Measurements from ENCODE around the gene TWSG1.
"Not testable (repeated sequence)": the region's sequence is repeated elsewhere in the genome, so short reads cannot be mapped to it uniquely, and the experiment has no call there.

The TWSG1 gene

DNA sequence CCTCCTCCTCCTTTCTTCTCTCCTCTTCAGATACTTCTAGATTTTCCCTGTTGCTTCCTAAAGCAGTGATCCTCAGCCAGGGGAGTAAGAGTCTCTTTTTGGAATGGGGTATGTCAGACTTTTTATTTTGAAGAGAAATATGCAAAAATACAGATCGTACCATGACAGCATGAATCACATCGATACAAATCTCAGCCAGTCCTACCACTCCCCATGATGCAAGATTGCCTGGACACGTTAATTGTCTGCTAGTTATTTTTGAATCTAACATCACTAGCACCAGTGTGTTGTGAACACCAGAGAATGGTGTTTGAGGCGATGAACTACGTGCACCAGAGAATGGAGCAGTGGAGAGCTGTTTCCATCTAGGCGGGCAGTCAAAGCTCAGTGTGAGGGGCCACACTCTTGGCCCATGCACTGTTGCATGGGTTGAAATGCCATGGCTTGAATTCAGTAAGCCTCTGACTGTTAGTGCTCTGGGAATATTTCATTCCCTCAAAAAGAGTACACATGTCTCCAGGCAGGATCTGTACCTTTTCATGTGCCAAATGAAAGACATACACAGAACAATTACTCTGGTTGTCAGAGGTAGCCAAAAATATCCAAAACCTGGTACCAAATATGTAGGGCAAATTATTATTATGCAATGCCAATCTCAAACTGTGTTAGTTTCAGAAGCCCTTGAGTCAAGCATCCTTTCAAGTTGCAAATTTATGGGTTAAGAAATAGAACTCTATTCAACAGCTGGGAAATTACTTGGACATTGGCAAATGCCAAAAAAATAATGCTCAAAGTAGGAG, 94.5 kb downstream of the TWSG1 start:
- no peak for DNase-seq

DNA sequence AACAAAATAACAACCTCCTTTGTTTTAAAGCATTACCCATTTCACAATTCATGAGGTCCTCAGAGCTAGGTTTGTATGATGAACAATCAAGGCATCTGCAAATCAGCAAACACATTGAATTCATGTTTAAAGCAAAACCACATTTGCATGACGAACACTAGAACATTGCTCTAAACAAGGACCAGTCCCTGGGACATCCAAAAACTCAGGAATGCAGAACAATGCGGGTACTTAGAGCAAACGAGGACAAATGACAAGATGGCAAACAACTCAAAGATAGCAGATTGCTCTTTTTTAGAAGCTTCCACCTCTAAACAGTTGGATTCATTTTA, 95.1 kb downstream of the TWSG1 start:
- DNase-seq = no peak

DNA sequence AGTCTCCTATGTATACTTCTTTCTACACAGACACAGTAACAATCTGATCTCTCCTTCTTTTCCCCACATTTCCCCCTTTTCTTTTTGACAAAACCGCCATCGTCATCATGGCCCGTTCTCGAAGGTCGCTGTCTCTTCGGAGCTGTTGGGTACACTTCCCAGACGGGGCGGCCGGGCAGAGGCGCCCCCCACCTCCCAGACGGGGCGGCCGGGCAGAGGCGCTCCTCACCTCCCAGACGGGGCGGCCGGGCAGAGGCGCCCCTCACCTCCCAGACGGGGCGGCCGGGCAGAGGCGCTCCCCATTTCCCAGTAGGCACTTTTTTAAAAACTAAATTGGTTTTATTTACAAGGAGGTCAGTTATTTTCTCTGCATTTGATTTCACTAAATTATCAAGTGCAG, 95.7 kb downstream of the TWSG1 start:
- not testable (repeated sequence) for DNase-seq

DNA sequence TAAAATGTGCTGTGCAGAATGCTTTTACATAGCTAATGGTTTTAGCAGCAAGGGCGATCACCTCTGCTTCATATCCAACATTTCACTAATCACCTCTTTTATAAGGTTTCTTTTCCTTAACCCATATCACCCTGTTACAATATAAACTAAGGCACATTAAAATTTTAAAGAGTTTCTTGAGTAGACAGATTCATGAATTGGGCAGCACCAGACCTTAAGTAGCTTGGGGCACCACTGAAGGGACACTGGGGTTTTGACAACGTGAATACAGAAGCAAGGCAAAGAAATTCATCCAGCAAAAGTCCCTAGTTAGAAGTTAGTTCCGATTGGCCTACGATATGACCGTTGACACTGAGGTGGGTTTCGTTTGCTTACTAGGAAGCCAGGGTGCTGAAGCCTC, 96.7 kb downstream of the TWSG1 start:
- DNase-seq = no peak

DNA sequence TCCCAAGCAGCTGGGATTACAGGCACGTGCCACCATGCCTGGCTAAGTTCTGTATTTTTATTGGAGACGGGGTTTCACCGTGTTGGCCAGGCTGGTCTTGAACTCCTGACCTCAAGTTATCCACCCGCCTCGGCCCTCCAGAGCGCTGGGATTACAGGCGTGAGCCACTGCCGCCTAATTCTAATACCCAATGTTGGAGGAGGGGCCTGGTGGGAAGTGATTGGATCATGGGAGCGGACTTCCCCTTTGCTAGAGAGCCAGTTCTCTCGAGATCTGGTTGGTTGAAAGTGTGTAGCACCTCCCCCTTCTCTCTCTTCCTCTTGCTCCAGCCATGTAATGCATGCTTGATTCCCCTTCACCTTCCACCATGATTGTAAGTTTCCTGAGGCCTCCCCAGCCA, 98.5 kb downstream of the TWSG1 start:
- not testable (repeated sequence) for DNase-seq

DNA sequence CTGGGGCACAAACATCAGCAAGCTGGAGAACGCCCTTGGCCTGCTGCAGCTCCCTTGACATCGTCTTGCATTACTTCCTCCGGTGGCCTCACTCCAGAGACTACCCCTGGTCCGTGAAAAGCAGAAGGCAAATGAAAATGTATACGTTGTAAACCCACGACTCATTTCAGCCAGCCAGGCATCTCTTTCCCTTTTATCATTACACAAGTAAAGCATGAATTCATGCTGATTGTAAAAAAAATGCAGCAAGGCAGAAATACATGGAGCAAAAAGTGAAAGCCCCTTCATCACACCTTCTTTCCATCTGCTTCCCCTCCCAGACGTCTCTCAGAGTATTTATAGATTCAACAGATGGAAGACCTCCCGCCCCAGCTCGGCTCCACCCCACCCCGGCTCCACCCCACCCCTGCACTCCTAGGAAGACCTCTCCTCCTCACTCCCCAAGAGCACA, 99.1 kb downstream of the TWSG1 start:
- DNase-seq = no peak

DNA sequence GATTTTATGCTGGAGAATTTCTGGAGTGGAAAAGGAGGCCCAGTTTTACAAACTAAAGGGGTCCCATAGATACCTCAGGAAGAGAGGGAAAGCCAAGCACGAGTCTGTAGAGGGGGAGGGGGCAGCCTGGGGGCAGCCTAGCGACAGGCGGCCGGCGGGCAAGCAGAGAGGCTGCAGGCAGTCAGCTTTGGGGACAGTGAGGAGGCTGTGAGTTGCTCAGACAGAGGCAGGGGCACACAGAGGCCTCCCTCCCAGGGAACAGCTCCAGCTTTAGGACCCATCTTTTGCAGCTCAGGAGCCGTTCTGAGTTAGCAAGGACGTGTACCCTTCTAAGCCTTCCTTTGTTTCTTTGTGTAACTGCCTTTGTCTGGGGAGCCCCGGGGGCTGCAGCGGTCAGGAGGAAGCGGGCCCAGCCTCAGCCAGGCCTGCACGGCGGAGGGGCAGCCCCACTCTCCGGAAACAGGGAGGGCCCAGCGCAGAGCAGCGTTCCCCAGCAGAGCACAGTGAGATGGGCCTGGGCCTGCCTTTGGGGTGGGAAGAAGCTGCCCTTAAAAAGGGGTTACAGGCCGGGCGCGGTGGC, 99.6 kb downstream of the TWSG1 start:
- DNase-seq = no peak

DNA sequence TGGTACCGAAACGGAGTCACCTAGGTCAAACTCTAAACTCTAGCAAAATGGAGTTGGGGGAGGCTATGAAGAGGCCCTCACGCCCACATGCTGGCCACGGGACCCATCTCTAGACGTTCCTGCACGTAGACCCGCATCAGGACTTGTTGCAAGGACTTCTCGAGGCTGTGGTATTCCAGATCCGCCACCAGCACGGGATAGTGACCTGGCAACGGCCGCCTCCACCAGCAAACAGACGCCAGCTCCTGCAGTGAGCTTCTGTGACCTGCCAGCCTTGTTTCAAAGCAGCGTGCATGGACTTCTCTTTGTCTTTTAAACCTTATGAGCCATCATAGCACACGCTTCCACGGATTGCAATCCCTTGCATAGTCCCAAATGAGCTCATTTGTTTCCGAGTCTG, 100.5 kb downstream of the TWSG1 start:
- DNase-seq = no peak

DNA sequence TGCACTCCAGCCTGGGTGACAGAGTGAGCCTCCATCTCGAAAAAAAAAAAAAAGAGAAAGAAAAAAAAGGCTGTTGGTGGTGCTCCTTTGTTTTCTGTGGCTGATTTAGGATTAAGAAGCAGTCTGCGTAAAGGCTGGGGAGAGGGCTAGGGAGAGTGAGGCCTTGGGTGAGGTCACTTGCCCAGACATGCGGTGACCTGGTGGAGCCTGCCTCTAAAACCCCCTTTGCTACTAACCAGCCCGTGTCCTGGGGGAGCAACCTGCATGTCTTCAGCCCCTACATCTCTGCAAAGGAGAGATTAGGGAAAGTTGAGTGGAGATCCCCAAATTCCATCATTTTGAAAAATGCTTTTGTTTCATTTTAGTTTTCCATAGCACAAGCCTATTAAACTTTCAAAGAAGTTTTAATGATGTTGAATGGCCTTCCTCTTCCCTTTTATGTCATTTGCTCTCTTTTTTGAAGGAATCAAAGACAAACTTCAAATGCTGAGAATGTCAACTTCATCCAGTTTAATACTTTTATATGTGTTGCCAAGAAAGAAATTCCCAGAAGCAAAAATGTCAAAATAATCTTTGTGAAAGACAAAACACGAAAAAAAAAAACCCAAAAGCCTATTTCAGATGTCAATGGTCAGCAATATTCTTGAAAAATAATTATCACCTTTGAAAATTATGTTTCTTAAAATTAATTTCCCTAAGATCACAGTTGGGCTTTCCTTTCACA, 101.8 kb downstream of the TWSG1 start:
- no peak for DNase-seq

DNA sequence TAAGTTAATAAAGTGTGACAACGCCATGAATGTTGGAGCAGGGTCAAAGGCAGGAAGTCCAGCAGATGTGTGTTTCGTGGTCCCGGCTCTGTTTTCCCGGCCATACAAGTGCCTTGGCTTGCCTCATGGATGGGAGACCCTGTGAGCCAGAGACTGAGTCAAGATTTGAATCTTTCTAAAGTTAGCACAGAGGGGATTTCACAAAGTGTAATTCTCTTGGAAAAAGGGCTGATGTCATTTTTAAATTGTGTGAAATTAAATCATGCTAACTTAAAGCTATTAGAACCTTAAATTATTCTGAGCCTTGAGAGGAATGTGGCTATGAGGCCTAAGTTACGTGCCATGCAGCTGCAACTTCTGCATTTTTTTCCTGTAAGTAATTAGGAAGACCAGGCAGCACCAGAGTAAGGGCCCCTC, 102.5 kb downstream of the TWSG1 start:
- no peak for DNase-seq

DNA sequence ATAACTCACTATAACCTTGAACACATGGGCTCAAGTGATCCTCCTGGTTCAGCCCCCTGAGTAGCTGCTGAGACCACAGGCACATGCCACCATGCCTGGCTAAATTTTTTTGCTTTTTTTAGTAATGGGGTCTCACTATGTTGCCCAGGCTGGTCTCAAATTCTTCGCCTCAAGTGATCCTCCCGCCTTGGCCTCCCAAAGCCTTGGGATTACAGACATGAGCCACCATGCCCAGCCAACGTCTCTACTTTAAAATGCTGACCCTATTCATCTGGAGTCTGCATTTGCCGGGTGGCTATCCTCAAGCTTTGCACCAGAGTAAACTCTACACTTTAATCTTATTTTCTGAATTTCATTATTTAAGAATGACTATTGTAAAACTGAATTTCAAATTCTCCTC, 103.1 kb downstream of the TWSG1 start:
- no peak for DNase-seq

DNA sequence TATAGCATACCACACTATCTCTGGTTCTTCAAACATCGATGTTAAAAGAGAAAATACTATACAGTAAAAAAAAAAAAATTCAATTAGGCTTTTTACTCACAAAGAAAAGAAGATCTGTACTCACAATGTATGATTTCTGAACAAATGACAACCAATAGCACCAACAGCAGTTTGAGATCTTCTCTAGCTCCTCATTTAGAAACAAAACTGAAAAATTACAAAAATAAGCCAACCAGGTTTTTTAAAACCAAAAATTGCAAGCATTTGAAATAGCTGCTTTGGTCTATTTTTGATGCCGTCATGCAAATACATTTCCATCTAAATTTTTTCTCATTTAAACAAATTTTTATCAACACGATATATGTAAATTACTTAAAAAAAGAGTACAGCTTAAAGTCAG, 106.5 kb downstream of the TWSG1 start:
- DNase-seq = no peak

DNA sequence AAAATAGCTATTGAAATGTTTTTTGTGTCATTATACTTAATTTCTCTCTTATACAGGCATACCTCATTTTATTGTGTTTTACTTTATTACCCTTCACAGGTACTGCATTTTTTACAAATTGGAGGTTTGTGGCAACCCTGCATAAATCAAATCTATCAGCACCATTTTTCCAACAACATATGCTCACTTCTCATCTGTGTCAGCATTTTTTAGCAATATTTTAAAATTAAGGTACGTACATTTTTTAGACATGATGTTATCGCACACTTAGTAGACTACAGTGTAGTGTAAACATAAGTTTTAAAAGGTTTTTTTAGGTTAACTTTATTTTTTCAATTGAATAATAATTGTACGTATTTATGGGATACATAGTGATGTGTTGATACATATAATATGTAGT, 110.0 kb downstream of the TWSG1 start:
- no peak for DNase-seq

DNA sequence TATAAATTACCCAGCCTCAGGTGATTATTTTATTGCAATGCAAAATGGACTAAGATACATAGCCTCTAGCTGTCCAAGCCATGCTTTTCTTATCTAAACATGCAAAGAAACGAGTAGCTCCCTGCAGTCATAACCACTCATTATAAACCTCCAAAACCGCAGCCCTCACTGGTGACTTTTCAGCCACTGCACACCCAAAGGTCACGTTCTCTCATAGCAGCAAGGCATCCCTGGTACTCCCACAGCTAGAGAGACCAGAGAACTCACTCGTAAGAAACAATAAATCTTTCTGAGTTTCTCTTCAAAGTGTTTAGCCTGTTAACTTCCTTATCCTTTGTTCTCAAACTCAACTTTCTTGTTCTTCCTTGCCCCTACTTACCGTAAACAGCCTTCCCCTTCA, 112.3 kb downstream of the TWSG1 start:
- DNase-seq = no peak

DNA sequence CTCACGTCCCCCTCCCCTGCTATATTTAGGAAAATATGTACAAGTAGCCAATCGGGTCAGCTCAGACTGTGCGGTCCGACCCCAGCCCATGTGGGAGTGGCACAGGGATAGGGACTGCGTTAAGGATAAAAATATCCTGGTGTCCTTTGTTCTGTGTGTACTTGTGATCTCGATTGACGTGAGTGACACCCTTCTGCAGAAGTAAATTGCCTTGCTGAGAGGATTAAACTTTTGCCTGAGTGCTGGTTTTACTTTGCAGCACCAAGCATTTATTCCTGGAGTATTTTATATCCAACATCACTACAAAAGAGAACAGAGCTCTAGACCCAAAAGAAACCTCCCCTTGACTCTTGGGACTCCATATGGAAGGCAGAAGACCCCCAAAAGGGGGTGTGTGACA, 112.8 kb downstream of the TWSG1 start:
- DNase-seq = no peak

DNA sequence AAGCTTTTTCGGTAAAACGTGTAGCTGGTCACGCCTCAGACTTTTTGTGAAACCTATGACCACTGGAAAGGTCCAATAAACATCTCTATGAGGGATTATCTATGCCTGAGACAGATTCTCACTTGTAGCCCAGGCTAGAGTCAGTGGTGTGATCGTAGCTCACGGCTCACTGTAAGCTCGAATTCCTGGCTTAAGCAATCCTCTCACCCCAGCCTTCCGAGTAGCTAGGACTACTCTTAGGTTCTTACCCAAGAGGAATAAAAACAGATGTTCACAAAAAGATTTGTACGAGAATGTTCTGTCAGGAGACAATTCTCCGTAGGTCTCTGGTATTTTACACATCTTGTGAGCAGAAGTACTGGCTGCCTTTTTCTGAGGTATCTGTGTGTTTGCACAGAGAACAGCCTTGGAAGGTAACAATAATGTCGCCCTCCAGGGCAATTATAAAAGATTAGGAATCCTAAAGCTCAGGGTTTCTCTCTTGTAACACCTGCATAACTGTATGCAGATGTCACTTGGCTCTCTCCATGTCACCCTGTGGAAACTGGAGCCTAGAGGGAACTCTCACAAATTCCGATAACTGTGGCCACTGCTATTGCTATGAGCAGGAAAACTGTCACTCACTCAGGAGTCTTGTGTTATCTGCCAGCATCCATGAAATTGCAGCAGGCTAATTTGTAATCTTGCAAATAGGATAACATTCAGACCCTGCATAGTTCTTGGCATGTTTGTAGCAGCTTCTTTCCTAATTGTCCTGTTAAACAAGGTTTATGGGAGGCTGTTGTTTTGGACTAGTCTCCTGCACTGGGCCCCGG, 115.2 kb downstream of the TWSG1 start:
- DNase-seq = no peak

DNA sequence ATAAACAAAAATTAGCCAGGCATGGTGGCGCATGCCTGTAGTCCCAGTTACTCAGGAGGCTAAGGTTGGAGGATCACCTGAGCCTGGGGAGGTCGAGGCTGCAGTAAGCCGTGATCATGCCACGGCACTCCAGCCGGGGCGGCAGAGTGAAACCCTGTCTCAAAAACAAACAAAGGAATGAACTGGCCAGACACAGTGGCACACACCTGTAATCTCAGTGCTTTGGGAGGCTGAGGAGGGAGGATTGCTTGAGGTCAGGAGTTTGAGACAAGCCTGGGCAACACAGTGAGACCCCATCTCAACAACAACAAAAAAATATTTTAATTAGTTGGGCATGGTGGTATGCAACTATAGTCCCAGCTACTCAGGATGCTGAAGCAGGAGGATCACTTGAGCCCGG, 116.3 kb downstream of the TWSG1 start:
- DNase-seq = not testable (repeated sequence)
